SK-MEL-5 (cell line): ENCODE data around the gene SOX21. TPM values are rescaled to one million over a fixed set of nuclear protein-coding genes. Genes with fewer than 3 reads are reported as not detected.
A peak's percentile ranks its signal among the peaks of the same experiment; 100 is the strongest.

ENCODE experiments used
- DNase-seq: peaks from one replicate; pipeline ENCODE4 v3.0.0-alpha.2; 2016; ENCODE audit warnings: low read depth, low spot score
- in situ Hi-C: cut with HindIII; loops from 2 replicates; pipeline ENCODE4 v1.10.0; 2016; ENCODE audit warnings: low sequenced_read_pairs, high pct_unique_total_duplicates, low pct_unique_long_range_greater_than_20kb
- total RNA-seq: library from RNA; depleted of rRNA; stranded (reverse); fragments of >200 nt; shearing (Covaris generic); gene quantifications from 2 replicates; pipeline ENCODE4 v1.2.3, GENCODE V29; 2014

SOX21 gene
- total RNA-seq, 1 experiment from 2014 or later: 0.08 TPM

DNA sequence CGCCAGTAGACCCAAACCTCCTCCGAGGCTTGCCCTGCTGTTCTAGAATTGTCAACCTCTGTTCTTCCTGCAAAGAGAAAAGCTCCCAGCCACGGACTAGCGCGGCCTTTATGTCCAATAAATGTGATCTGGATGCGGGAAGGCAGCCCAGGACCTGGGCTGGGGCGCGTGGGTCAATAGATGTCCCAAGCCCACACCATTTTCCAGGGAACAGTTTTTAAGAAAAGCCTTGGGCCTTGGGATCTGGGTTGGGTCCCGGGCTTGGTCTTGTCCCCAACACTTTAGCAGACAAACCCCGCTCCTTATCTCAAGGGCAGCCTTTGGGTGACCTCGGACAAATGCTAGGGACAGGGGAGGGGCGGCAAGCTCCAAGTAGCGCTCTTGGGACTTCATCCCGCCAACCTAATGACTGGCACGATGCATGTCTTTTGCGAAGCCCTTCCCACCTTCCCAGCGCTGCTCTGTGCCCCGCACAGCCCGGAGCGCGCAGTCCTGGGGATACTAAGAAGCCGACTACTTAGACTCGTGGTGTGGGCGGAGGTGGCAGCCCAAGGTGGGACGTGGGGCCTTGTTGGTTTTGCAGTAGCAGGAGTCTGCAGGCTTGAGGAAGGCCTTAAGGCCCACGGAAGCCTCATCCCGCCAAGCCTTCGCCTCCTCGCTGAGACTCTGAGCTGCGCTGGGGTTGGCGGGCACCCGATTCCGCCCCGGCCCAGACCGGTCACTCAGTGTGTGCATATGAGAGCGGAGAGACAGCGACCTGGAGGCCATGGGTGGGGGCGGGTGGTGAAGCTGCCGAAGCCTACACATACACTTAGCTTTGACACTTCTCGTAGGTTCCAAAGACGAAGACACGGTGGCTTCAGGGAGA lies 10.8 kb downstream of the SOX21 start:
- no peak for DNase-seq
- in situ Hi-C loops: no loop called here

GRCh38 chr13:94700536-94700935 lies 11.8 kb downstream of the SOX21 start:
- in situ Hi-C loops: no loop called here
- DNase-seq: no peak

DNA sequence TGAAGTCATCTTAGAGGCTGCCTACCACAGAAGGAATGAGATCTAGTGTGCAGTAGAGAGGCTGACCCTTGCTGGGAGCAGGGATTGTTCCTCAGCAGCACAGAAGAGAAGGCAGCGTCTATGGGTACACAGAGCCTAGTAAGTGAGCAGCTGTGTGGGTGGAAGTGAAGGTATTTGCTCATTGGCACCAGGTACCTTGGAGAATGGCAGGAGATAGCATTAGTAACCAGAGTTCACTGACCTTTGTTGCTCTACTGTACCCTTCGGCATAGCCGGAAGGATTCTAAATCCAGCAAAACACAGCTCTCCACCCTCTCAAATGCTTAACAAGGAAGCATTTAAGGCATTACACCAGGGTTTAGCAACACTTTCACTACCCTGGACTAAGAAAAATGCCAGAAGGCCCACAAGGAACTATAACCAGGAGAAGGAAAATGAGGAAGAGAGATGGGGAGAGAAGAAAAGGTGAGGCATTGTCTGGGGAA lies 12.3 kb downstream of the SOX21 start:
- in situ Hi-C loops: no loop called here
- no peak for DNase-seq

GRCh38 chr13:94696171-94696570 lies 16.2 kb downstream of the SOX21 start:
- no peak for DNase-seq
- in situ Hi-C loops: no loop called here

DNA sequence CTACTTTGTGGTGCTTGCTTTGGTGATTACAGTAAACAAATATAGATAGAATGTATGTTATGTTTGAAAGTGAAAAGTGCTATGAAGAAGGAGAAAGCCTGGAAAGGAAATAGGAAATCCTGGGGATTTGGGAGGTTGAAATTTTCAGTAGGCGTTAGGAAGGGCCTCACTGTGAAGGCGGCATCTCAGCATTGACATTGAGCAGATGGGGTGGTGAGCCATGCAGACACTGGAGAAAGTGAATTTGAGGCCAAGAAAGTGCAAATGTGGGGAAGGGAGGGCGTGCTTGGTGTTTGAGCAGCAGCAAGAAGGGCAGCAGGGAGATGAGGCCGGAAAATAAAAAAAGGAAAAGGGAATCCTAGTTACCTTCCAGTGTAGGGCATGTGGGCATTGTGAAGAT lies 20.3 kb downstream of the SOX21 start:
- in situ Hi-C loops: no loop called here
- DNase-seq: no peak

GRCh38 chr13:94683409-94683808 lies 28.9 kb downstream of the SOX21 start:
- in situ Hi-C loops: no loop called here
- DNase-seq: no peak

DNA sequence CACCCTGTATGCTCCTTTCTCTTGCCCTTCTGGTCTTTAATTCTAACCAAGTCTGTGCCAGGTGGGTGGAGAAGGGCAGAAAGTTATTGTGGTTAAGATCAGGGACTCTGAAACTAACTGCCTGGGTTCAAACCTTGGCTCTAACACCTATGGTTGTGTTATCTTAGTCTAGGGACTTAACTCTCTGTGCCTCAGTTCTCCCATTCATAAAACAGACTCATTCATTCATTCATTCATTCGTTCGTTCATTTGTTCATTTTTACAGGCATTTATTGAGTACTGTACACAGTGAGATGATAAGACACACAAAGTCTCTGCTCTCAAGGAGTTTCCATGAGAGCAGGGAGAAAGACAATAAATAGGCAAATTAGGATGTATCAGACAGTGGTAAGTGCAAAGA lies 30.1 kb downstream of the SOX21 start:
- in situ Hi-C loops: no loop called here

GRCh38 chr13:94679614-94680013 lies 32.7 kb downstream of the SOX21 start:
- no peak for DNase-seq
- in situ Hi-C loops: no loop called here

More for the DNA sequence above, 30.1 kb downstream of the SOX21 start:
- DNase-seq: no peak

DNA sequence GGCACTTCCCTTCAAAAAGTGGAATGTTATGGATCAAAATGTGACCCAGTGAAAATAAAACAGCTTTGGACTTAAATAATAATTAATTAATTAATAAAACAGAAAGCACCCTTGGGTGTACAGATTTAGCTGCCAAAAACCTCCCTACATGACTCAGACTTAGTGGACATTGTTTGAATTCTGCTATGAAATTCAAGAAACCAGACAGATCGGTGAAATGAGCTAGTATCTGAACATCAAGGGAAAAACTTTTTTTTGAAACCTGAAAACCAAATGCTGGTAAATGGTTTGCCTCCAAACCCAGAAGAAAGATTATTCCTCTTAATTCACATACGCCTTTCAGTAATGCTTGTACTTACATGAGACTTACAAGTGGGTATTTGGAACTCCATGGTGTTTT lies 33.5 kb downstream of the SOX21 start:
- DNase-seq: no peak
- in situ Hi-C loops: no loop called here

GRCh38 chr13:94677799-94678198 lies 34.5 kb downstream of the SOX21 start:
- no peak for DNase-seq
- in situ Hi-C loops: no loop called here

GRCh38 chr13:94674609-94675348 lies 37.6 kb downstream of the SOX21 start:
- in situ Hi-C loops: no loop called here
- DNase-seq: peak; percentile 76

GRCh38 chr13:94673851-94674250 lies 38.5 kb downstream of the SOX21 start:
- no peak for DNase-seq
- in situ Hi-C loops: no loop called here

- DNase-seq: no peak
- in situ Hi-C loops: no loop called here
Observed at GRCh38 chr13:94672400-94672799, 39.9 kb downstream of the SOX21 start.

DNA sequence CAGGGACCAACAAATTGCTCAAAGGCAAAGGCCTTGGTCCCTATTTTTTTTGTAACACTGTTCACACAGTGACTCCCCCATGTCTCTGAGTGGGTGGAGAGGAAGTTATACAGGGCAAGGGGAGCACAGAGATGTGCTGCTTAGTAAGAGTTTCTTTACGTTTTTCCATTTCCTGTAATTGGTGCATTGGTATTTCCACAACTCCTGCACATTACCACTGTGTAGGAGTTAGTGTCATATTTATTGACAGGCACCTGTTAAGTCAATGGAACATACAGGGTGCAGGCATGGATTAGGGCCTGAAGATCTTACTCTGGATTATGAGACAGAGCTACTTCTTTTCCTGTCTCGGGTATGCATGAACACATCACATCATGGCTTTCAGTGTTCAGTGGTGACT lies 45.2 kb downstream of the SOX21 start:
- no peak for DNase-seq
- in situ Hi-C loops: no loop called here

GRCh38 chr13:94666065-94666464 lies 46.3 kb downstream of the SOX21 start:
- in situ Hi-C loops: no loop called here
- no peak for DNase-seq

GRCh38 chr13:94664889-94665288 lies 47.5 kb downstream of the SOX21 start:
- in situ Hi-C loops: no loop called here

GRCh38 chr13:94662274-94662945 lies 49.9 kb downstream of the SOX21 start:
- in situ Hi-C loops: no loop called here
- DNase-seq: no peak

More at GRCh38 chr13:94664889-94665288, 47.5 kb downstream of the SOX21 start:
- no peak for DNase-seq

DNA sequence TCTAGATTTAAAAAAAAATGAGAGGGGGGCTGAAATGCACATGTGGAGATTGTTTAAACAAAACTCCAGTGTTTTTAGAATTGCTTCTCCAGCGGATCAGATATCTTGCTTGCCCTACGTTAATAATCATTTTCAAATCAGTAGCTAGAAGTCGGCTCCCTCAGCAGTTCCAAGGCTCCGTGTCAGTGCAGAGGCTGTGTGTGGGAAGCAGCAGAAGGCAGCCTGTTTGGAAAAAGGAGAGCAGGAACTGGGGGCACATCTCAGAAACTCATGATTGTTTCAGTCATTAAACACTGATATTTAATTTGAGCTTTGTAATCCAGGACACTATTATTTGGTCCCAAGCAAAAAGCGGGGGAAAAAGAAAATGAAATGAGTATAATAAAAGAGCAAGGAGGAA lies 50.9 kb downstream of the SOX21 start:
- DNase-seq: no peak
- in situ Hi-C loops: no loop called here
